GM18861 (cell line): ENCODE results near the gene SLC22A9.

Experiments used
- ATAC-seq: cut with Tn5 transposase; IDR thresholded peaks from one replicate; pipeline ENCODE4 v1.9.1; 2021; ENCODE audit not compliant: unreplicated experiment

The SLC22A9 gene

GRCh38 chr11:63444160-63444559 lies 74.6 kb downstream of the SLC22A9 start:
- ATAC-seq: no peak

DNA sequence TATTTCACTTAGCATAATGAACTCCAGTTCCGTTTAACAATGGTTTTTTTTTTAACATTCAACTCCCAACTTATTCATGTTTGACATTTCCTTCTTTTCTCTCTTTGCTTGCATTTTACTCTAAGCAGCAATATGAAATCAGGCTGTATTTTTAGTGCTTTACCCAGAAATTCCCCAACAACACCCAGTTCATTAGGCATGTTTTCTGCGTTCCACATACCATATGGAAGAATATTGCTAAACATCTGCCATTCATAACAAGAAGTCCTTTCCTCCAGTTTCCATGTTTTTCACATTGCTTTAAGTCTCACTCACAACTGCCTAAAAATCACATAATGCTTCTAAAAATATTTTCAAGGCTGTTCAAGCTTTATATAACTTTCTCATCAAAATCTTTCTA lies 75.5 kb downstream of the SLC22A9 start:
- ATAC-seq: no peak

- no peak for ATAC-seq
Measured at GRCh38 chr11:63445720-63446119, 76.1 kb downstream of the SLC22A9 start.

GRCh38 chr11:63448646-63449045 lies 79.1 kb downstream of the SLC22A9 start:
- no peak for ATAC-seq

DNA sequence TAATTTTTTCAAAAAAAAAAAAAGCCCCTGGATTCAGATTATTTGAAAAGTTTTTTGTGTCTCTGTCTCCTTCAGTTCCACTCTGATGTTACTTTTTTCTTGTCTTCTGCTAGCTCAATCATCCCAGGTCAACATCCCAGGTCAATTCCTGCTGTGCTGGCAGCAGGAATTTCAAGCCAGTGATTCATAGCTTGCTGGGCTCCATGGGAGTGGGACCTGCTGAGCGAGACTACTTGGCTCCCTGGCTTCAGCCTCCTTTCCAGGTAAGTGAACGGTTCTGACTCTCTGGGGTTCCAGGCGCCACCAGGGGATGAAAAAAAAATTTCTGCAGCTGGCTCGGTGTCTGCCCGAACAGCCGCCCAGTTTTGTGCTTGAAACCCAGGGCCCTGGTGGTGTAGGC lies 90.0 kb downstream of the SLC22A9 start:
- no peak for ATAC-seq
